Panc1 (cell line): Measurements from ENCODE around the gene THADA. TPM values are rescaled to one million over a fixed set of nuclear protein-coding genes. Genes with fewer than 3 reads are reported as not detected.

Source experiments
- ATAC-seq: fragments of 200-7000 bp; cut with Tn5 transposase; 2 replicates; pipeline ENCODE4 v1.9.1; 2020; ENCODE audit warnings: mild to moderate bottlenecking, moderate library complexity
- BruUV-seq: library from RNA; stranded (reverse); fragments of 400-500 nt; replicated peaks from 2 replicates; lab custom pipeline; 2021; lab: Mats Ljungman, UMichigan
- CTCF ChIA-PET: fragments of 300-600 bp; sonication (Branson Sonifier 250); formaldehyde crosslinking; loops from one replicate; lab custom pipeline; 2022; ENCODE audit warnings: antibody characterized with exemption; lab: Charles Lee
- POLR2A ChIA-PET: fragments of 300-600 bp; sonication (Branson Sonifier 250); formaldehyde crosslinking; loops from one replicate; lab custom pipeline; 2022; ENCODE audit warnings: antibody characterized with exemption; lab: Charles Lee
- DNase-seq: peaks from one replicate; pipeline ENCODE4 v3.0.0-alpha.2; 2010; ENCODE audit warnings: low read depth, low spot score
- H3K27ac ChIP-seq: 2 replicates; pipeline ENCODE4 v1.5.1; 2011; ENCODE audit warnings: mild to moderate bottlenecking, low read length, inconsistent platforms
- H3K27me3 ChIP-seq: fragments of 200-500 bp; sonication (Bioruptor generic); 2 replicates; pipeline ENCODE4 v1.6.0; 2014; ENCODE audit warnings: low read length, inconsistent platforms; ENCODE audit not compliant: control insufficient read depth, insufficient read depth
- H3K36me3 ChIP-seq: fragments of 200-500 bp; sonication (Bioruptor generic); 2 replicates; pipeline ENCODE4 v1.5.1; 2014; ENCODE audit warnings: inconsistent platforms, mild to moderate bottlenecking, low read length, moderate library complexity; ENCODE audit not compliant: control insufficient read depth, insufficient read depth
- H3K4me1 ChIP-seq: 2 replicates; pipeline ENCODE4 v1.5.1; 2011; ENCODE audit warnings: inconsistent platforms, mild to moderate bottlenecking, low read length, moderate library complexity; ENCODE audit not compliant: control insufficient read depth, insufficient read depth
- H3K4me3 ChIP-seq, 2 experiments: 2 replicates each; pipeline ENCODE4 v1.5.1; 2011 to 2012; ENCODE audit warnings: low read depth in 2 of 2, low read length in 2 of 2, mild to moderate bottlenecking in 2 of 2, inconsistent platforms in 1 of 2, moderate library complexity in 1 of 2
- H3K9me3 ChIP-seq: fragments of 200-500 bp; sonication (Bioruptor generic); 2 replicates; pipeline ENCODE4 v1.5.1; 2014; ENCODE audit warnings: low read depth, mild to moderate bottlenecking, inconsistent platforms, low read length, moderate library complexity; ENCODE audit not compliant: control insufficient read depth, insufficient read depth
- CTCF ChIP-seq: fragments of 450-650 bp; IDR thresholded peaks from 2 replicates; pipeline ENCODE4 v1.5.1; 2017; ENCODE audit warnings: mild to moderate bottlenecking
- POLR2AphosphoS5 ChIP-seq: IDR thresholded peaks from 2 replicates; pipeline ENCODE4 v1.6.1; 2012; ENCODE audit warnings: mild to moderate bottlenecking, low read depth, low read length, moderate library complexity
- REST ChIP-seq, 2 experiments: IDR thresholded peaks; 2 replicates each; pipeline ENCODE4 v1.6.1; 2011 to 2012; ENCODE audit warnings: low read depth in 2 of 2, control low read depth in 1 of 2, low read length in 1 of 2, mild to moderate bottlenecking in 1 of 2, moderate library complexity in 1 of 2; ENCODE audit not compliant: insufficient read depth in 1 of 2
- SIN3A ChIP-seq: IDR thresholded peaks from 2 replicates; pipeline ENCODE4 v1.6.1; 2012; ENCODE audit warnings: low read depth, mild to moderate bottlenecking, low read length, moderate library complexity, borderline replicate concordance; ENCODE audit not compliant: insufficient read depth
- TCF7L2 ChIP-seq: IDR thresholded peaks from 2 replicates; pipeline ENCODE4 v1.6.1; 2011; ENCODE audit warnings: mild to moderate bottlenecking, low read depth, low read length, inconsistent platforms
- in situ Hi-C: cut with HindIII; loops from 2 replicates; pipeline ENCODE4 v1.10.0; 2016; ENCODE audit warnings: low sequenced_read_pairs, low pct_unique_long_range_greater_than_20kb
- intact Hi-C: fragments of 100-400 bp; cut with micrococcal nuclease; formaldehyde crosslinking; loops from one replicate; pipeline ENCODE4 v1.10.0; 2022; ENCODE audit not compliant: unreplicated experiment
- total RNA-seq: library from RNA; stranded (reverse); gene quantifications from one replicate; pipeline ENCODE4 v1.2.1, GENCODE V29; 2021; ENCODE audit not compliant: unreplicated experiment

THADA gene
- total RNA-seq, 1 experiment from 2014 or later = 37.2 TPM

- CTCF ChIA-PET = no interaction called here
- 0 out of 2 replicates have a peak, but pooled peaks have one; percentile 53 for ATAC-seq
- no TSS peak for BruUV-seq
These were observed 316.5 kb downstream of the THADA start for GRCh38 chr2:43279317-43279840.

DNA sequence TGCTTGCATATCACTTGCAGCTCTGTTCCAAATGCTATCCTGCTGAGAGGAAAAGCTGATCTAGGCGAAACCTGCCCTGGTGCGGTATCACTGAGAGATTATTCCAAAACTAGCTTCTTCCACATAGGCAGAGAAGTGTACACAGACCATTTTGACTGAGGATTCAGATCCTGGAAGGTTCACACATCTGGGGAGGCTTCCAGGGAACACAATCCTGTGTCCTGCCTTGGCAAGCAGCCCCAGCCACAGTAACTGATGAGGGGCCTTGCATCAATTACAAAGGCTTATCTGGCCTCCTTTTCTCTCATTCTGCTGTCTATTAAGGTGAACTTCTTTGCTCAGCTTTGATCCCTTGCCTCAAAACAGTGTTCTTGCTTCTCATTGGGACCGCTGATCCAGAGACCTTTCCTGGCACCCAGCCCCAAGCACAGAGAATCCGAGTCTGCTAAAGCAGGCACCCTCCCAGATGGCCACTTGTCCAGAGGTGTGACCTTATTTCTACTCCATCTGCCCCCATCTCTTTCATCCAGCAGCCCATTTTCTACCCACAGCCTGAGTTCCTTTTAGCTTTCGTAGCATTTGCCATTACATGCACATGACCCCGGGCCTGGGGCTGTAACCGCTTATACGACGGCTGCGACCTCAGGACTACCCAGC lies 317.1 kb downstream of the THADA start:
- no TSS peak for BruUV-seq
- H3K4me3 ChIP-seq = no peak overlapping the region
- intact Hi-C loops (no loop called here), in situ Hi-C loops (no loop called here)
- H3K36me3 ChIP-seq = no peaks in the 10 kb centered on the region; the same call in 1 of the 2 replicates
- TF ChIP-seq REST (IDR thresholded peaks at IDR 0.05; ENCODE audit: insufficient read depth in 1 of 2, low read depth in 2 of 2, low read length in 1 of 2) (no peak), TCF7L2 (no peak), POLR2AphosphoS5 (no peak), SIN3A (no peak), CTCF (no peak)
- no peak for DNase-seq
- POLR2A ChIA-PET = no interaction called here
- no peaks in the 10 kb centered on the region for H3K27me3 ChIP-seq
- CTCF ChIA-PET = no interaction called here
- H3K9me3 ChIP-seq = no peaks in the 10 kb centered on the region
- H3K27ac ChIP-seq = no peak overlapping the region
- ATAC-seq = no peak
- H3K4me1 ChIP-seq = peaks cover 7% of the 10 kb centered on the region

More at GRCh38 chr2:43279317-43279840, 316.5 kb downstream of the THADA start:
- in situ Hi-C loops = no loop called here
- Histone ChIP-seq H3K27me3 (no peaks in the 10 kb centered on the region), H3K9me3 (no peaks in the 10 kb centered on the region), H3K4me3 (no peak overlapping the region), H3K4me1 (peaks cover 7% of the 10 kb centered on the region), H3K36me3 (no peaks in the 10 kb centered on the region; the same call in 1 of the 2 replicates), H3K27ac (no peak overlapping the region)
- intact Hi-C loops = no loop called here
- POLR2A ChIA-PET = no interaction called here
- TF ChIP-seq REST (IDR thresholded peaks at IDR 0.05; ENCODE audit: insufficient read depth in 1 of 2, low read depth in 2 of 2, low read length in 1 of 2) = no peak
- no peak for TF ChIP-seq CTCF
- TF ChIP-seq POLR2AphosphoS5 = no peak
- no peak for TF ChIP-seq SIN3A
- TF ChIP-seq TCF7L2 = no peak
- DNase-seq = no peak
